GM23338 (cell line): ENCODE results near the gene ADGRG4. TPM values are rescaled to one million over a fixed set of nuclear protein-coding genes. Genes with fewer than 3 reads are reported as not detected.

Source experiments
- ATAC-seq: fragments of 200-7000 bp; cut with Tn5 transposase; 3 replicates; pipeline ENCODE4 v1.9.1; 2020
- DNase-seq: peaks from one replicate; pipeline ENCODE4 v3.0.0-alpha.2; 2015; ENCODE audit warnings: low spot score
- H2AFZ ChIP-seq: fragments of 200-600 bp; sonication (generic); 2 replicates; pipeline ENCODE4 v1.8.0; 2016; ENCODE audit warnings: antibody characterized with exemption, mild to moderate bottlenecking, moderate library complexity
- H3F3A ChIP-seq: fragments of 200-600 bp; sonication (generic); replicated peaks from 2 replicates; pipeline ENCODE4 v1.8.0; 2017; ENCODE audit warnings: antibody characterized with exemption, mixed run types, low read depth
- H3K27ac ChIP-seq: fragments of 200-600 bp; sonication (generic); 2 replicates; pipeline ENCODE4 v1.6.1; 2016; ENCODE audit warnings: low read depth
- H3K27me3 ChIP-seq: fragments of 200-600 bp; sonication (generic); 2 replicates; pipeline ENCODE4 v1.8.0; 2016; ENCODE audit warnings: mild to moderate bottlenecking, mixed run types, moderate library complexity; ENCODE audit not compliant: insufficient read depth
- H3K36me3 ChIP-seq: fragments of 200-600 bp; sonication (generic); 2 replicates; pipeline ENCODE4 v1.8.0; 2016; ENCODE audit warnings: mild to moderate bottlenecking; ENCODE audit not compliant: insufficient read depth
- H3K4me1 ChIP-seq: fragments of 200-600 bp; sonication (generic); 2 replicates; pipeline ENCODE4 v1.8.0; 2016; ENCODE audit warnings: mild to moderate bottlenecking, moderate library complexity; ENCODE audit not compliant: insufficient read depth
- H3K4me2 ChIP-seq: fragments of 200-600 bp; sonication (generic); 2 replicates; pipeline ENCODE4 v1.7.1; 2017; ENCODE audit warnings: mixed run types
- H3K4me3 ChIP-seq: fragments of 200-600 bp; sonication (generic); 2 replicates; pipeline ENCODE4 v1.6.1; 2016; ENCODE audit warnings: mixed run types
- H3K79me2 ChIP-seq: fragments of 200-600 bp; sonication (generic); replicated peaks from 2 replicates; pipeline ENCODE4 v1.8.0; 2017; ENCODE audit warnings: mild to moderate bottlenecking; ENCODE audit not compliant: insufficient read depth
- H3K9me2 ChIP-seq: fragments of 200-600 bp; sonication (generic); 2 replicates; pipeline ENCODE4 v1.8.0; 2017; ENCODE audit not compliant: insufficient read depth
- H4K20me1 ChIP-seq: fragments of 200-600 bp; sonication (generic); replicated peaks from 2 replicates; pipeline ENCODE4 v1.8.0; 2017; ENCODE audit warnings: mild to moderate bottlenecking; ENCODE audit not compliant: insufficient read depth
- H3K27ac Mint-ChIP-seq: 2 replicates; pipeline ENCODE4 v1.8.0; 2020; ENCODE audit warnings: inconsistent platforms, mild to moderate bottlenecking, moderate library complexity, mixed read lengths
- H3K27me3 Mint-ChIP-seq: 3 replicates; pipeline ENCODE4 v1.8.0; 2022; ENCODE audit warnings: low read depth, mild to moderate bottlenecking, moderate library complexity, mixed read lengths, inconsistent platforms; ENCODE audit not compliant: insufficient read depth, poor library complexity
- H3K36me3 Mint-ChIP-seq: 3 replicates; pipeline ENCODE4 v1.8.0; 2021; ENCODE audit warnings: low read depth, mild to moderate bottlenecking, inconsistent platforms, moderate library complexity, mixed read lengths
- H3K4me1 Mint-ChIP-seq: 3 replicates; pipeline ENCODE4 v1.8.0; 2020; ENCODE audit warnings: mild to moderate bottlenecking, inconsistent platforms, mixed read lengths
- H3K4me3 Mint-ChIP-seq: 3 replicates; pipeline ENCODE4 v1.8.0; 2021; ENCODE audit warnings: moderate library complexity, mild to moderate bottlenecking, inconsistent platforms, mixed read lengths
- H3K9me3 Mint-ChIP-seq: 3 replicates; pipeline ENCODE4 v1.8.0; 2020; ENCODE audit warnings: moderate library complexity, mild to moderate bottlenecking, inconsistent platforms, mixed read lengths
- CREB1 ChIP-seq: fragments of 250-450 bp; sonication (Bioruptor Pico); IDR thresholded peaks from 2 replicates; pipeline ENCODE4 v1.5.0; 2020; ENCODE audit warnings: low read depth, mild to moderate bottlenecking, moderate library complexity
- CTCF ChIP-seq, 2 experiments: fragments of 200-600 bp in 1 of 2; sonication (generic) in 1 of 2; conservative IDR thresholded peaks; 2 replicates each; pipeline versions ENCODE4 v1.5.1 to v1.6.1; 2016 to 2017; ENCODE audit warnings: antibody characterized with exemption in 2 of 2, low read depth in 2 of 2, mild to moderate bottlenecking in 2 of 2, moderate library complexity in 1 of 2
- ETS1 ChIP-seq: IDR thresholded peaks from 2 replicates; pipeline ENCODE4 v1.6.1; 2016; ENCODE audit warnings: antibody characterized with exemption
- EZH2 ChIP-seq: fragments of 200-600 bp; sonication (generic); IDR thresholded peaks from one replicate; pipeline ENCODE4 v1.8.0; 2017; ENCODE audit warnings: antibody characterized with exemption, mild to moderate bottlenecking, low read depth; ENCODE audit not compliant: unreplicated experiment
- EZH2phosphoT487 ChIP-seq: fragments of 200-600 bp; sonication (generic); IDR thresholded peaks from one replicate; pipeline ENCODE4 v1.8.1; 2018; ENCODE audit warnings: antibody characterized with exemption; ENCODE audit not compliant: unreplicated experiment
- JUNB ChIP-seq: IDR thresholded peaks from one replicate; pipeline ENCODE4 v1.6.1; 2016; ENCODE audit warnings: antibody characterized with exemption; ENCODE audit not compliant: unreplicated experiment
- NANOG ChIP-seq: IDR thresholded peaks from 2 replicates; pipeline ENCODE4 v1.6.1; 2016; ENCODE audit warnings: antibody characterized with exemption, borderline replicate concordance
- POLR2AphosphoS5 ChIP-seq: IDR thresholded peaks from 2 replicates; pipeline ENCODE4 v1.6.1; 2016; ENCODE audit warnings: antibody characterized with exemption, low read depth
- REST ChIP-seq: IDR thresholded peaks from one replicate; pipeline ENCODE4 v1.6.1; 2018; ENCODE audit warnings: antibody characterized with exemption; ENCODE audit not compliant: unreplicated experiment
- STAT1 ChIP-seq: IDR thresholded peaks from one replicate; pipeline ENCODE4 v1.6.1; 2016; ENCODE audit warnings: antibody characterized with exemption; ENCODE audit not compliant: unreplicated experiment
- ZNF114 ChIP-seq: fragments of 250-450 bp; sonication (Bioruptor Pico); IDR thresholded peaks from 2 replicates; pipeline ENCODE4 v1.5.0; 2020; ENCODE audit warnings: mild to moderate bottlenecking, moderate library complexity
- ZNF331 ChIP-seq: fragments of 250-450 bp; sonication (Bioruptor Pico); IDR thresholded peaks from 2 replicates; pipeline ENCODE4 v1.5.0; 2020; ENCODE audit warnings: low read depth, mild to moderate bottlenecking, moderate library complexity
- ZNF462 ChIP-seq: fragments of 250-450 bp; sonication (Bioruptor Pico); IDR thresholded peaks from 2 replicates; pipeline ENCODE4 v1.5.0; 2020; ENCODE audit warnings: mild to moderate bottlenecking, moderate library complexity
- polyA plus RNA-seq: library from polyadenylated mRNA; unstranded; fragments of >200 nt; fragmentation: Nextera tagmentation; extraction: Ambion mirVana; gene quantifications from 2 replicates; pipeline ENCODE4 v1.2.1, GENCODE V29; 2016
- total RNA-seq: library from RNA; depleted of rRNA; stranded (reverse); fragments of >200 nt; shearing (Covaris generic); gene quantifications from 2 replicates; pipeline ENCODE4 v1.2.3, GENCODE V29; 2014

The ADGRG4 gene
- total and polyA plus RNA-seq, 2 experiments from 2014 or later, result not detected

GRCh38 chrX:136271300-136271699 is 29.5 kb upstream of the ADGRG4 start:
- no peak overlapping the region for H3K4me3 Mint-ChIP-seq
- no peaks in the 10 kb centered on the region for H3K9me3 Mint-ChIP-seq
- no peak overlapping the region for H3K27ac ChIP-seq
- no peak overlapping the region for H3K27ac Mint-ChIP-seq
- ATAC-seq, result no peak
- H3F3A ChIP-seq, result no peaks in the 10 kb centered on the region
- no peak overlapping the region for H2AFZ ChIP-seq
- H3K4me3 ChIP-seq, result no peak overlapping the region
- H3K27me3 Mint-ChIP-seq, result peaks cover 2% of the 10 kb centered on the region
- TF ChIP-seq NANOG, result no peak
- TF ChIP-seq ZNF114 (CRISPR knock-in tag), result no peak
- TF ChIP-seq CREB1 (CRISPR knock-in tag), result no peak
- TF ChIP-seq ZNF331 (CRISPR knock-in tag), result no peak
- TF ChIP-seq POLR2AphosphoS5, result no peak
- TF ChIP-seq ZNF462 (CRISPR knock-in tag), result no peak
- TF ChIP-seq REST, result no peak
- no peak for TF ChIP-seq STAT1
- TF ChIP-seq CTCF (conservative IDR thresholded peaks at IDR 0.05; ENCODE audit: low read depth in 2 of 2), result no peak
- TF ChIP-seq EZH2, result no peak
- TF ChIP-seq EZH2phosphoT487, result no peak
- TF ChIP-seq JUNB, result no peak
- no peak for TF ChIP-seq ETS1
- H3K4me1 ChIP-seq, result no peaks in the 10 kb centered on the region
- DNase-seq, result no peak
- H3K79me2 ChIP-seq, result no peaks in the 10 kb centered on the region
- no peaks in the 10 kb centered on the region for H3K36me3 ChIP-seq
- no peaks in the 10 kb centered on the region for H3K4me1 Mint-ChIP-seq
- no peaks in the 10 kb centered on the region for H4K20me1 ChIP-seq
- no peaks in the 10 kb centered on the region for H3K27me3 ChIP-seq
- H3K36me3 Mint-ChIP-seq, result no peaks in the 10 kb centered on the region
- H3K4me2 ChIP-seq, result no peak overlapping the region
- no peaks in the 10 kb centered on the region for H3K9me2 ChIP-seq
